Urinary bladder (tissue), 4 donors: Measurements from ENCODE around the gene ABCA1. TPM values are rescaled to one million over a fixed set of nuclear protein-coding genes. Genes with fewer than 3 reads are reported as not detected.
A peak's percentile ranks its signal among the peaks of the same experiment; 100 is the strongest.
"Not testable (repeated sequence)": the region's sequence is repeated elsewhere in the genome, so short reads cannot be mapped to it uniquely, and the experiment has no call there.

Experiments
- DNase-seq: peaks from one replicate; pipeline ENCODE4 v3.0.0-alpha.2; 2015; ENCODE audit errors: extremely low spot score
- H3K27ac ChIP-seq: one replicate; pipeline ENCODE4 v1.5.1; 2013; ENCODE audit warnings: low read depth, mild to moderate bottlenecking, moderate library complexity
- H3K36me3 ChIP-seq: one replicate; pipeline ENCODE4 v1.6.1; 2013; ENCODE audit warnings: mild to moderate bottlenecking, moderate library complexity; ENCODE audit not compliant: insufficient read depth
- H3K4me1 ChIP-seq: one replicate; pipeline ENCODE4 v1.6.1; 2013; ENCODE audit warnings: mild to moderate bottlenecking, moderate library complexity; ENCODE audit not compliant: insufficient read depth
- H3K4me3 ChIP-seq: one replicate; pipeline ENCODE4 v1.5.1; 2013; ENCODE audit warnings: low read depth, low read length
- WGBS: extraction: QIAGEN DNeasy Blood & Tissue Kit; methylation state at CpG from one replicate; pipeline ENCODE4 v1.1.7; 2013; 5-methylcytosine and 5-hydroxymethylcytosine counted together
- polyA plus RNA-seq: library from polyadenylated mRNA; stranded (reverse); fragments of 200-250 nt; gene quantifications from one replicate; pipeline ENCODE4 v1.2.3, GENCODE V29; 2013
- total RNA-seq: library from RNA; depleted of rRNA; stranded (reverse); fragments of >200 nt; gene quantifications from one replicate; pipeline ENCODE4 v1.2.3, GENCODE V29; 2014
- donor health status: healthy with polysubstance abuse.
- donor health status: healthy.

Gene ABCA1
- total RNA-seq (46.9 TPM), polyA plus RNA-seq (14.2 TPM)

- peak; percentile 81 for DNase-seq
- peak within 1 kb of the TSS; percentile 91 for H3K27ac ChIP-seq
- H3K4me1 ChIP-seq: no peaks in the 10 kb centered on the region
- H3K4me3 ChIP-seq: peak within 1 kb of the TSS; percentile 92
- WGBS: 3% methylated on average over 53 of the region's 53 CpGs
- H3K36me3 ChIP-seq: no peaks in the 10 kb centered on the region
These were observed at the start of gene ABCA1 for GRCh38 chr9:104927912-104928740. Gene ABCA1, minus strand, starts transcription at chr9:104928155. Its CDS starts 24,476 bp downstream, at chr9:104903679.

- Histone ChIP-seq H3K4me1 (no peaks in the 10 kb centered on the region), H3K27ac (no peak overlapping the region), H3K36me3 (no peaks in the 10 kb centered on the region), H3K4me3 (no peak overlapping the region)
- DNase-seq: no peak
These were observed 49.6 kb upstream of the ABCA1 start for GRCh38 chr9:104977580-104977979.

GRCh38 chr9:104977168-104977567, 49.2 kb upstream of the ABCA1 start:
- Histone ChIP-seq H3K4me3 (no peak overlapping the region), H3K27ac (no peak overlapping the region), H3K36me3 (no peaks in the 10 kb centered on the region), H3K4me1 (no peaks in the 10 kb centered on the region)
- DNase-seq: no peak
- 88% methylated on average over 6 of the region's 6 CpGs for WGBS

GRCh38 chr9:104975966-104976595, 48.1 kb upstream of the ABCA1 start:
- H3K4me1 ChIP-seq, H3K36me3 ChIP-seq, H3K4me3 ChIP-seq, H3K27ac ChIP-seq, DNase-seq: not testable (repeated sequence)
- 76% methylated on average over 9 of the region's 9 CpGs for WGBS

- Histone ChIP-seq H3K27ac (no peak overlapping the region), H3K4me3 (no peak overlapping the region), H3K36me3 (no peaks in the 10 kb centered on the region), H3K4me1 (peaks cover 1% of the 10 kb centered on the region)
- DNase-seq: no peak
- 65% methylated on average over 8 of the region's 8 CpGs for WGBS
These were observed 46.4 kb upstream of the ABCA1 start for GRCh38 chr9:104974053-104974962.

GRCh38 chr9:104972242-104972866, 44.4 kb upstream of the ABCA1 start:
- H3K36me3 ChIP-seq: no peaks in the 10 kb centered on the region
- WGBS: 88% methylated on average over 4 of the region's 4 CpGs

GRCh38 chr9:104971511-104971910, 43.6 kb upstream of the ABCA1 start:
- WGBS: 90% methylated on average over 3 of the region's 3 CpGs
- DNase-seq: no peak
- H3K4me3 ChIP-seq: no peak overlapping the region
- peaks cover 1% of the 10 kb centered on the region for H3K4me1 ChIP-seq
- no peak overlapping the region for H3K27ac ChIP-seq
- H3K36me3 ChIP-seq: no peaks in the 10 kb centered on the region

More at GRCh38 chr9:104972242-104972866, 44.4 kb upstream of the ABCA1 start:
- DNase-seq: no peak
- peaks cover 1% of the 10 kb centered on the region for H3K4me1 ChIP-seq
- no peak overlapping the region for H3K4me3 ChIP-seq
- no peak overlapping the region for H3K27ac ChIP-seq

- Histone ChIP-seq H3K27ac (no peak overlapping the region), H3K4me3 (no peak overlapping the region), H3K4me1 (peaks cover 1% of the 10 kb centered on the region), H3K36me3 (no peaks in the 10 kb centered on the region)
- 74% methylated on average over 8 of the region's 8 CpGs for WGBS
- DNase-seq: no peak
These were observed 42.5 kb upstream of the ABCA1 start for GRCh38 chr9:104970271-104970987.

GRCh38 chr9:104969116-104969515, 41.2 kb upstream of the ABCA1 start:
- Histone ChIP-seq H3K36me3 (no peaks in the 10 kb centered on the region), H3K4me3 (no peak overlapping the region), H3K4me1 (peaks cover 1% of the 10 kb centered on the region), H3K27ac (peak overlapping the region; percentile 49)
- WGBS: 63% methylated on average over 4 of the region's 4 CpGs
- DNase-seq: no peak

GRCh38 chr9:104968025-104968982, 40.3 kb upstream of the ABCA1 start:
- WGBS: 2% methylated on average over 50 of the region's 50 CpGs
- Histone ChIP-seq H3K4me3 (peak overlapping the region; percentile 42), H3K4me1 (peaks cover 1% of the 10 kb centered on the region), H3K36me3 (no peaks in the 10 kb centered on the region), H3K27ac (peak overlapping the region; percentile 77)
- DNase-seq: peak; percentile 64

GRCh38 chr9:104963076-104963475, 35.1 kb upstream of the ABCA1 start:
- Histone ChIP-seq H3K4me3 (no peak overlapping the region), H3K36me3 (no peaks in the 10 kb centered on the region), H3K4me1 (peaks cover 2% of the 10 kb centered on the region), H3K27ac (no peak overlapping the region)
- DNase-seq: no peak
- 93% methylated on average over 6 of the region's 6 CpGs for WGBS
